Suprapubic skin (tissue), 4 donors: ENCODE measurements around the gene RPA4. TPM values are rescaled to one million over a fixed set of nuclear protein-coding genes. Genes with fewer than 3 reads are reported as not detected.

Experiments
- DNase-seq, 2 donors: peaks; one replicate each; pipeline ENCODE4 v3.0.0-alpha.2; 2019; ENCODE audit warnings: low spot score in 2 of 2
- H3K27ac ChIP-seq: fragments of 200-600 bp; sonication (generic); one replicate; pipeline ENCODE4 v1.5.1; 2019
- H3K27me3 ChIP-seq: fragments of 200-600 bp; sonication (generic); one replicate; pipeline ENCODE4 v1.5.1; 2019
- H3K36me3 ChIP-seq: fragments of 200-600 bp; sonication (generic); one replicate; pipeline ENCODE4 v1.5.1; 2019
- H3K4me1 ChIP-seq: fragments of 200-600 bp; sonication (generic); one replicate; pipeline ENCODE4 v1.5.1; 2019
- H3K4me3 ChIP-seq: fragments of 200-600 bp; sonication (generic); one replicate; pipeline ENCODE4 v1.5.1; 2019; ENCODE audit warnings: mild to moderate bottlenecking
- H3K9me3 ChIP-seq: fragments of 200-600 bp; sonication (generic); one replicate; pipeline ENCODE4 v1.5.1; 2019
- CTCF ChIP-seq, 2 donors: fragments of 200-600 bp in 1 of 2; fragments of 450-650 bp in 1 of 2; sonication (generic) in 1 of 2; IDR thresholded peaks; one replicate each; pipeline ENCODE4 v1.5.1; 2016 to 2019; ENCODE audit warnings: antibody characterized with exemption in 2 of 2, mild to moderate bottlenecking in 1 of 2, moderate library complexity in 1 of 2
- EP300 ChIP-seq: sonication (generic); formaldehyde crosslinking; IDR thresholded peaks from one replicate; pipeline ENCODE4 v1.6.1; 2017; ENCODE audit warnings: antibody characterized with exemption
- POLR2A ChIP-seq, 2 donors: fragments of 450-650 bp; IDR thresholded peaks; one replicate each; pipeline ENCODE4 v1.6.1; 2017; ENCODE audit warnings: antibody characterized with exemption in 2 of 2, mild to moderate bottlenecking in 2 of 2, moderate library complexity in 2 of 2
- POLR2AphosphoS5 ChIP-seq, 3 donors: sonication (generic); formaldehyde crosslinking; IDR thresholded peaks; one replicate each; pipeline ENCODE4 v1.6.1; 2017; ENCODE audit warnings: antibody characterized with exemption in 3 of 3
- WGBS: methylation state at CpG from one replicate; pipeline ENCODE4 v1.1.5; 2018; 5-methylcytosine and 5-hydroxymethylcytosine counted together
- total RNA-seq, 4 donors: library from RNA; depleted of rRNA; stranded (reverse); fragments of >200 nt; gene quantifications; one replicate each; pipeline ENCODE4 v1.1.0, GENCODE V29; 2016

The RPA4 gene
- total RNA-seq, 4 donors from 2014 or later = 0.52 to 5.1 (median 1.7) TPM

DNA sequence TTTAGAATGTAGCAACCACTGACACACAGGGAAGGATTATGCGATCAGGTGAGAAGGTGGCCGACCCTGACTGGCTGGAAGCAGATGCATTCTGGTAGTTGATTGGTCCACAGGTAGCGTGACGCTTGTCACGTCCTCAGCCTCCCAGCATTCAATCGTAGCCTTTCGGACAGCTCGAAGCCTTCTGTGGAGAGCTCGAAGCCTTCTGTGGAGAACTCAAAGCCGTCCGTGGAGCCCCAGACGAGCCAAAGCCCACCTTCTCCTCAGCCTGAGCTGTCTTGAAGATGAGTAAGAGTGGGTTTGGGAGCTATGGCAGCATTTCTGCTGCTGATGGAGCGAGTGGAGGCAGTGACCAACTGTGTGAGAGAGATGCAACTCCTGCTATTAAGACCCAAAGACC, 319 bp downstream of the RPA4 start:
- peaks cover 10% of the 10 kb centered on the region for H3K36me3 ChIP-seq
- no peaks in the 10 kb centered on the region for H3K4me1 ChIP-seq
- H3K27ac ChIP-seq = no peak overlapping the region
- H3K4me3 ChIP-seq = no peak overlapping the region
- TF ChIP-seq POLR2AphosphoS5 (IDR thresholded peaks at IDR 0.05) = no peak
- TF ChIP-seq CTCF (IDR thresholded peaks at IDR 0.05) = no peak
- TF ChIP-seq EP300 = no peak
- TF ChIP-seq POLR2A (IDR thresholded peaks at IDR 0.05) = no peak
- H3K9me3 ChIP-seq = no peaks in the 10 kb centered on the region
- H3K27me3 ChIP-seq = no peaks in the 10 kb centered on the region
- WGBS = 85% methylated on average over 13 of the region's 13 CpGs
- no peak for DNase-seq

DNA sequence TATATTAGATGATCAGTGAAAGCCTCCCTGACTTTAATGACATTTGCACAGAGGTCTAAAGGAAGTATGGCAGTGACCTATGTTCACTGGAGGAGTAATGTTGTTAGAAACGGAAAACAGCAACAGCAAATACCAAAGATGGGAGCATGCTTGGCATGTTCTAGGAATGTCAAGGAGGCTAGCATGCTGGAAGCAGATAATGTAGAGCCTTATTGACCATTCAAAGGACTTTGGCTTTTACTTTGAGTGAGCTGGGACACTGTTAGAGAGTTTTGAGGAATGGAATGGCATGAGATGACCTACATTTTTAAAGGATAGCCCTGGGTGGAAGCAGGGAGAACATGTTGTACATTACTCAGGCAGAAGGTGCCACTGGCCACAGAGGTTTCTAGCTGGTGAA, 6.0 kb downstream of the RPA4 start:
- Histone ChIP-seq H3K9me3 (no peaks in the 10 kb centered on the region), H3K4me1 (no peaks in the 10 kb centered on the region), H3K27ac (no peak overlapping the region), H3K36me3 (peaks cover 2% of the 10 kb centered on the region), H3K4me3 (no peak overlapping the region), H3K27me3 (no peaks in the 10 kb centered on the region)
- no peak for DNase-seq
- 59% methylated on average over 1 of the region's 1 CpG for WGBS
- TF ChIP-seq EP300 (no peak), POLR2A (IDR thresholded peaks at IDR 0.05) (no peak), POLR2AphosphoS5 (IDR thresholded peaks at IDR 0.05) (no peak), CTCF (IDR thresholded peaks at IDR 0.05) (no peak)

- no peak overlapping the region for H3K4me3 ChIP-seq
- no peaks in the 10 kb centered on the region for H3K4me1 ChIP-seq
- no peaks in the 10 kb centered on the region for H3K36me3 ChIP-seq
- no peaks in the 10 kb centered on the region for H3K9me3 ChIP-seq
- TF ChIP-seq POLR2AphosphoS5 (IDR thresholded peaks at IDR 0.05) = no peak
- no peak for TF ChIP-seq POLR2A (IDR thresholded peaks at IDR 0.05)
- TF ChIP-seq CTCF (IDR thresholded peaks at IDR 0.05) = no peak
- no peak for TF ChIP-seq EP300
- H3K27me3 ChIP-seq = no peaks in the 10 kb centered on the region
- no peak overlapping the region for H3K27ac ChIP-seq
- WGBS = 81% methylated on average over 2 of the region's 2 CpGs
- no peak for DNase-seq
Measured at GRCh38 chrX:96906741-96907140, 23.0 kb downstream of the RPA4 start.

GRCh38 chrX:96907516-96908272, 24.0 kb downstream of the RPA4 start:
- Histone ChIP-seq H3K4me3 (no peak overlapping the region), H3K27ac (no peak overlapping the region), H3K4me1 (no peaks in the 10 kb centered on the region), H3K27me3 (no peaks in the 10 kb centered on the region), H3K9me3 (no peaks in the 10 kb centered on the region), H3K36me3 (no peaks in the 10 kb centered on the region)
- DNase-seq = no peak
- WGBS = 35% methylated on average over 3 of the region's 3 CpGs
- TF ChIP-seq CTCF (IDR thresholded peaks at IDR 0.05) (no peak), EP300 (no peak), POLR2AphosphoS5 (IDR thresholded peaks at IDR 0.05) (no peak), POLR2A (IDR thresholded peaks at IDR 0.05) (no peak)

GRCh38 chrX:96909291-96909690, 25.6 kb downstream of the RPA4 start:
- H3K4me1 ChIP-seq = no peaks in the 10 kb centered on the region
- no peak for DNase-seq
- H3K9me3 ChIP-seq = no peaks in the 10 kb centered on the region
- no peaks in the 10 kb centered on the region for H3K36me3 ChIP-seq
- TF ChIP-seq CTCF (IDR thresholded peaks at IDR 0.05) (no peak), POLR2A (IDR thresholded peaks at IDR 0.05) (no peak), EP300 (no peak), POLR2AphosphoS5 (IDR thresholded peaks at IDR 0.05) (no peak)
- H3K27ac ChIP-seq = no peak overlapping the region
- H3K27me3 ChIP-seq = no peaks in the 10 kb centered on the region
- no peak overlapping the region for H3K4me3 ChIP-seq
- WGBS = 68% methylated on average over 5 of the region's 5 CpGs
